Measurements from ENCODE around the gene SLC9A4. TPM values are rescaled to one million over a fixed set of nuclear protein-coding genes. Genes with fewer than 3 reads are reported as not detected.

The SLC9A4 gene
- polyA plus RNA-seq, 12 donors = 0.04 to 0.97 (median 0.16) TPM; not detected in 7

- no peak for DNase-seq
Observed at GRCh38 chr2:102499558-102499957, 26.5 kb downstream of the SLC9A4 start.

GRCh38 chr2:102502576-102502975 lies 29.6 kb downstream of the SLC9A4 start:
- DNase-seq = no peak

- no peak for DNase-seq
Observed at GRCh38 chr2:102504833-102505232, 31.8 kb downstream of the SLC9A4 start.

- no peak for DNase-seq
Observed at GRCh38 chr2:102505290-102505689, 32.3 kb downstream of the SLC9A4 start.

GRCh38 chr2:102506743-102507142 lies 33.7 kb downstream of the SLC9A4 start:
- no peak for DNase-seq

- no peak for DNase-seq
Observed at GRCh38 chr2:102508863-102509262, 35.8 kb downstream of the SLC9A4 start.

- no peak for DNase-seq
Observed at GRCh38 chr2:102509749-102510148, 36.7 kb downstream of the SLC9A4 start.

- DNase-seq = no peak
Observed at GRCh38 chr2:102510791-102511575, 38.0 kb downstream of the SLC9A4 start.

- DNase-seq = no peak
Observed at GRCh38 chr2:102512161-102512560, 39.1 kb downstream of the SLC9A4 start.

GRCh38 chr2:102513355-102513939 lies 40.4 kb downstream of the SLC9A4 start:
- no peak for DNase-seq

GRCh38 chr2:102514061-102514785 lies 41.2 kb downstream of the SLC9A4 start:
- no peak for DNase-seq

- DNase-seq = no peak
Observed at GRCh38 chr2:102515851-102516250, 42.8 kb downstream of the SLC9A4 start.

- no peak for DNase-seq
Observed at GRCh38 chr2:102518170-102518569, 45.1 kb downstream of the SLC9A4 start.

GRCh38 chr2:102520009-102520408 lies 47.0 kb downstream of the SLC9A4 start:
- DNase-seq = no peak

- DNase-seq = no peak
Observed at GRCh38 chr2:102520801-102521200, 47.8 kb downstream of the SLC9A4 start.

- no peak for DNase-seq
Observed at GRCh38 chr2:102522162-102522561, 49.1 kb downstream of the SLC9A4 start.

- DNase-seq = no peak
Observed at GRCh38 chr2:102522890-102523289, 49.9 kb downstream of the SLC9A4 start.

GRCh38 chr2:102523651-102524050 lies 50.6 kb downstream of the SLC9A4 start:
- DNase-seq = no peak

- DNase-seq = no peak
Observed at GRCh38 chr2:102527086-102527485, 54.1 kb downstream of the SLC9A4 start.

GRCh38 chr2:102538491-102538890 lies 65.5 kb downstream of the SLC9A4 start:
- DNase-seq = no peak

- DNase-seq = no peak
Observed at GRCh38 chr2:102540882-102541281, 67.9 kb downstream of the SLC9A4 start.

- no peak for DNase-seq
Observed at GRCh38 chr2:102544182-102544581, 71.2 kb downstream of the SLC9A4 start.

GRCh38 chr2:102547462-102547861 lies 74.4 kb downstream of the SLC9A4 start:
- DNase-seq = no peak

All from muscle of arm (tissue), 12 donors.